Endothelial cell of umbilical vein (primary cell): ENCODE results near the gene ADAM22. TPM values are rescaled to one million over a fixed set of nuclear protein-coding genes. Genes with fewer than 3 reads are reported as not detected.

ENCODE experiments used
- BruUV-seq: library from RNA; stranded (reverse); fragments of 400-500 nt; replicated peaks from 2 replicates; lab custom pipeline; 2021; lab: Mats Ljungman, UMichigan
- CTCF ChIA-PET: fragments of 300-600, 350-600 bp; sonication (Branson Sonifier 250); formaldehyde crosslinking; loops from one replicate; lab custom pipeline; 2021; ENCODE audit warnings: antibody characterized with exemption, inconsistent platforms; lab: Charles Lee
- POLR2A ChIA-PET: fragments of 300-600, 350-600 bp; sonication (Branson Sonifier 250); formaldehyde crosslinking; loops from one replicate; lab custom pipeline; 2021; ENCODE audit warnings: antibody characterized with exemption, inconsistent platforms; lab: Charles Lee
- DNase-seq: peaks from one replicate; pipeline ENCODE4 v3.0.0-alpha.2; 2011; ENCODE audit warnings: low read depth, low spot score
- FAIRE-seq: peaks from 2 replicates; lab custom pipeline; 2011; peaks lifted over from hg19 to GRCh38; lab: Jason Lieb, UNC
- H2AFZ ChIP-seq: 2 replicates; pipeline ENCODE4 v1.6.0; 2012; ENCODE audit warnings: low read depth, low read length, control low read depth, inconsistent platforms
- H3K27ac ChIP-seq: 2 replicates; pipeline ENCODE4 v1.5.1; 2011; ENCODE audit warnings: low read depth, mild to moderate bottlenecking, control low read depth, low read length, moderate library complexity; ENCODE audit not compliant: insufficient read depth
- H3K27me3 ChIP-seq, 2 experiments: 2 replicates each; pipeline versions ENCODE4 v1.6.0 to v1.6.1; 2011; ENCODE audit warnings: low read length in 2 of 2, mixed read lengths in 1 of 2; ENCODE audit not compliant: control insufficient read depth in 2 of 2, insufficient read depth in 2 of 2
- H3K36me3 ChIP-seq, 2 experiments: 2 replicates in 1 of 2; 3 replicates in 1 of 2; pipeline ENCODE4 v1.5.1; 2011; ENCODE audit warnings: low read length in 2 of 2, mild to moderate bottlenecking in 1 of 2, moderate library complexity in 1 of 2; ENCODE audit not compliant: control insufficient read depth in 2 of 2, insufficient read depth in 2 of 2; ENCODE audit errors: extremely low read depth in 1 of 2
- H3K4me1 ChIP-seq: 3 replicates; pipeline ENCODE4 v1.5.1; 2011; ENCODE audit warnings: mild to moderate bottlenecking, low read length; ENCODE audit not compliant: control insufficient read depth, insufficient read depth; ENCODE audit errors: extremely low read depth
- H3K4me2 ChIP-seq: 2 replicates; pipeline ENCODE4 v1.6.1; 2011; ENCODE audit warnings: low read length, control low read depth, mixed read lengths; ENCODE audit not compliant: insufficient read depth
- H3K4me3 ChIP-seq, 3 experiments: fragments of 200-600 bp in 1 of 3; sonication (generic), shearing (Covaris generic) in 1 of 3; replicated peaks in 1 of 3; 2 replicates each; pipeline ENCODE4 v1.5.1; 2011 to 2016; ENCODE audit warnings: control low read depth in 3 of 3, low read length in 3 of 3, mild to moderate bottlenecking in 2 of 3, inconsistent platforms in 1 of 3, low read depth in 1 of 3, moderate library complexity in 1 of 3; ENCODE audit not compliant: insufficient read depth in 1 of 3
- H3K79me2 ChIP-seq: 2 replicates; pipeline ENCODE4 v1.6.0; 2012; ENCODE audit warnings: low read length, inconsistent platforms; ENCODE audit not compliant: control insufficient read depth, insufficient read depth
- H3K9ac ChIP-seq: replicated peaks from 2 replicates; pipeline ENCODE3; 2011; ENCODE audit warnings: low read length, control low read depth; ENCODE audit not compliant: insufficient read depth; ENCODE audit errors: extremely low read depth
- H3K9me1 ChIP-seq: replicated peaks from 3 replicates; pipeline ENCODE4 v1.6.0; 2011; ENCODE audit warnings: mild to moderate bottlenecking, low read length; ENCODE audit not compliant: control insufficient read depth, insufficient read depth; ENCODE audit errors: extremely low read depth
- H3K9me3 ChIP-seq: replicated peaks from 2 replicates; pipeline ENCODE4 v1.5.1; 2012; ENCODE audit warnings: low read length, inconsistent platforms; ENCODE audit not compliant: control insufficient read depth, insufficient read depth
- H4K20me1 ChIP-seq: replicated peaks from 2 replicates; pipeline ENCODE3; 2011; ENCODE audit warnings: mild to moderate bottlenecking, low read length; ENCODE audit not compliant: control insufficient read depth, insufficient read depth; ENCODE audit errors: extremely low read depth
- CTCF ChIP-seq, 2 donors: IDR thresholded peaks; 1 replicate in 1 of 2; 2 replicates in 1 of 2; pipeline ENCODE4 v1.5.1; 2011; ENCODE audit warnings: low read length in 2 of 2, mild to moderate bottlenecking in 2 of 2, moderate library complexity in 2 of 2, control low read depth in 1 of 2, inconsistent platforms in 1 of 2, low read depth in 1 of 2; ENCODE audit not compliant: insufficient read depth in 1 of 2; ENCODE audit errors: extremely low read depth in 1 of 2
- EZH2 ChIP-seq: IDR thresholded peaks from 2 replicates; pipeline ENCODE4 v1.6.1; 2012; ENCODE audit warnings: borderline replicate concordance, low read depth, mild to moderate bottlenecking, moderate library complexity, low read length, inconsistent platforms; ENCODE audit not compliant: severe bottlenecking
- FOS ChIP-seq: IDR thresholded peaks from 2 replicates; pipeline ENCODE4 v1.6.1; 2011; ENCODE audit warnings: mild to moderate bottlenecking, low read length, moderate library complexity, borderline replicate concordance; ENCODE audit not compliant: insufficient read depth
- GATA2 ChIP-seq: IDR thresholded peaks from 2 replicates; pipeline ENCODE4 v1.7.0; 2011; ENCODE audit warnings: low read depth, mild to moderate bottlenecking, moderate library complexity, mixed read lengths, low read length; ENCODE audit not compliant: insufficient read length, insufficient read depth
- JUN ChIP-seq: IDR thresholded peaks from 2 replicates; pipeline ENCODE4 v1.6.1; 2011; ENCODE audit warnings: borderline replicate concordance, low read depth; ENCODE audit not compliant: insufficient read length, insufficient read depth
- MAX ChIP-seq: IDR thresholded peaks from 2 replicates; pipeline ENCODE4 v1.6.1; 2011; ENCODE audit not compliant: insufficient read depth, insufficient read length
- MYC ChIP-seq: IDR thresholded peaks from one replicate; pipeline ENCODE4 v1.6.1; 2011; ENCODE audit warnings: mild to moderate bottlenecking, low read depth, low read length
- POLR2A ChIP-seq: IDR thresholded peaks from 2 replicates; pipeline ENCODE4 v1.6.1; 2012; ENCODE audit warnings: low read depth, mild to moderate bottlenecking, control low read depth, low read length
- POLR2AphosphoS5 ChIP-seq: IDR thresholded peaks from 2 replicates; pipeline ENCODE4 v1.6.1; 2012; ENCODE audit warnings: low read depth, mild to moderate bottlenecking, control low read depth, low read length, moderate library complexity; ENCODE audit not compliant: insufficient read depth
- dilution Hi-C: fragments of 300-500 bp; cut with MboI; formaldehyde crosslinking; loops from one replicate; pipeline ENCODE4 v1.15.0; 2019; ENCODE audit warnings: low sequenced_read_pairs; ENCODE audit not compliant: extremely low pct_ligation_motif_present
- intact Hi-C: fragments of 100-400 bp; cut with micrococcal nuclease; formaldehyde crosslinking; loops from one replicate; pipeline ENCODE4 v1.10.0; 2022
- polyA plus RNA-seq, 4 experiments: library from polyadenylated mRNA; depleted of rRNA in 3 of 4; stranded (reverse) in 3 of 4; unstranded in 1 of 4; fragments of >200 nt; gene quantifications; 2 replicates each; pipeline versions ENCODE4 v1.2.1 to v1.2.3, GENCODE V29; 2011 to 2012; ENCODE audit warnings: missing spikeins in 1 of 4
- total RNA-seq: library from RNA; stranded (reverse); gene quantifications from 2 replicates; pipeline ENCODE4 v1.2.3, GENCODE V29; 2021

ADAM22 gene
- total and polyA plus RNA-seq, 2 donors (not counting 3 experiments of a cell fraction or from before 2014, with no cell fraction given) = 0.33 to 0.53 TPM

- intact Hi-C loops = no loop called here
- POLR2A ChIA-PET = no interaction called here
- dilution Hi-C loops = no loop called here
Observed at GRCh38 chr7:88037050-88037449, 103.0 kb downstream of the ADAM22 start.

More at GRCh38 chr7:88037050-88037449, 103.0 kb downstream of the ADAM22 start:
- Histone ChIP-seq H4K20me1 (no peaks in the 10 kb centered on the region), H3K79me2 (no peaks in the 10 kb centered on the region), H3K9me3 (no peaks in the 10 kb centered on the region), H2AFZ (no peak overlapping the region), H3K4me2 (no peak overlapping the region), H3K9ac (no peak overlapping the region), H3K27me3 (no peaks in the 10 kb centered on the region), H3K4me3 (no peak overlapping the region), H3K9me1 (no peaks in the 10 kb centered on the region), H3K27ac (no peak overlapping the region), H3K36me3 (no peaks in the 10 kb centered on the region), H3K4me1 (no peaks in the 10 kb centered on the region)
- CTCF ChIA-PET = interaction anchor here (1.0 kb wide), 1 partner anchor 12 kb away, joined by 3 read pairs; no protein-coding TSS in a partner anchor
- FAIRE-seq (no peak), DNase-seq (no peak)
- no TSS peak for BruUV-seq
- TF ChIP-seq CTCF (IDR thresholded peaks at IDR 0.05; ENCODE audit: extremely low read depth in 1 of 2, insufficient read depth in 1 of 2, low read depth in 1 of 2, low read length in 2 of 2) = no peak
- TF ChIP-seq EZH2 = no peak
- no peak for TF ChIP-seq FOS
- no peak for TF ChIP-seq GATA2
- no peak for TF ChIP-seq JUN
- no peak for TF ChIP-seq MAX
- no peak for TF ChIP-seq MYC
- no peak for TF ChIP-seq POLR2A
- no peak for TF ChIP-seq POLR2AphosphoS5
